ENCODE data around the gene SYNDIG1L.

- TF ChIP-seq SP1 (CRISPR knock-in tag; conservative IDR thresholded peaks at IDR 0.05) (no peak), NR1H2 (CRISPR knock-in tag; IDR thresholded peaks at IDR 0.05) (no peak), CTCF (IDR thresholded peaks at IDR 0.05) (no peak), AFF4 (CRISPR knock-in tag; IDR thresholded peaks at IDR 0.05; ENCODE audit: borderline replicate concordance) (no peak), USF2 (CRISPR knock-in tag; IDR thresholded peaks at IDR 0.05) (no peak), USF1 (CRISPR knock-in tag; IDR thresholded peaks at IDR 0.05) (no peak), MAX (CRISPR knock-in tag; IDR thresholded peaks at IDR 0.05) (no peak)
Observed at GRCh38 chr14:74415115-74415437, 10.9 kb downstream of the SYNDIG1L start.
